HG03066 (cell line): ENCODE data around the gene TMEM97.

ENCODE experiments used
- ATAC-seq: cut with Tn5 transposase; IDR thresholded peaks from one replicate; pipeline ENCODE4 v1.9.1; 2021; ENCODE audit warnings: low read depth; ENCODE audit not compliant: unreplicated experiment

Gene TMEM97

GRCh38 chr17:28363776-28364650, 45.0 kb downstream of the TMEM97 start:
- ATAC-seq = no peak

DNA sequence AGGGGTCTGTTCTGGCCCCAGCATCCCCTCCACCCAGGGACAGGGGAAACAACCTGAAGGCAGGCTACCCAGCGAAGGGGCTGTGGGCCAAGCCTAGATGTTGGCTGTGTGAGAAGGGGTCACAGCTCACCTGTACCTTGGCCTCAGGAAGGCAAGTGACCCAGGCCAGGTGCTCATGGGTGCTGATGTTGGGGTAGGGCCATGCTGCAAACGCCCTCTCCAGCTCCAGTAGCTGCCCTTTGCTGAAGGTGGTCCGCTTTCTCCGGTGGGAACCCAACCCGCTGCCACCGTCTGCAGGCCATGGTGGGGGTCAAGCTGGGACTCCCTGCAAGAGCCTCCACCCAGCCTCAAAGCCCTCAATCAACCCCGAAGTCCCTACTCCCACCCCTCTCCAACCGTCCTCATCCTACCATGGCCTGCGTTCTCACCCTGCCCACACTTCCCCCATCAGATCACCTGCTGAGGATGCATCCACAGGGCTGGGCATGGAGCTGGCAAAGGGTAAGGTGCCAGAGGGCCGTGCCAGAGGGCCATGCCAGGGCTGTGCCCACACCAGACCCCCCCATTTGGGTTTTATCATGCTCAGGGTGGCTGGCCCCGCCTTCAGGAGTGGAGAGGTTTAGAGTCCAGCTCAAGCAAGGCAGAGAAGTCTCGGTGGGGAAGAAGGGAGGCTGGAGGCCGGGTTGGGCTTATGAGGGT, 45.8 kb downstream of the TMEM97 start, which contains the start of gene SEBOX:
Gene SEBOX (minus strand): TSS at position 535 of the 699 bp plus-strand sequence. CDS start 48 bp downstream, at position 487.
- no peak for ATAC-seq

- no peak for ATAC-seq
Measured at GRCh38 chr17:28365487-28365886, 46.5 kb downstream of the TMEM97 start.

- ATAC-seq = no peak
Measured at GRCh38 chr17:28366605-28367004, 47.6 kb downstream of the TMEM97 start.

DNA sequence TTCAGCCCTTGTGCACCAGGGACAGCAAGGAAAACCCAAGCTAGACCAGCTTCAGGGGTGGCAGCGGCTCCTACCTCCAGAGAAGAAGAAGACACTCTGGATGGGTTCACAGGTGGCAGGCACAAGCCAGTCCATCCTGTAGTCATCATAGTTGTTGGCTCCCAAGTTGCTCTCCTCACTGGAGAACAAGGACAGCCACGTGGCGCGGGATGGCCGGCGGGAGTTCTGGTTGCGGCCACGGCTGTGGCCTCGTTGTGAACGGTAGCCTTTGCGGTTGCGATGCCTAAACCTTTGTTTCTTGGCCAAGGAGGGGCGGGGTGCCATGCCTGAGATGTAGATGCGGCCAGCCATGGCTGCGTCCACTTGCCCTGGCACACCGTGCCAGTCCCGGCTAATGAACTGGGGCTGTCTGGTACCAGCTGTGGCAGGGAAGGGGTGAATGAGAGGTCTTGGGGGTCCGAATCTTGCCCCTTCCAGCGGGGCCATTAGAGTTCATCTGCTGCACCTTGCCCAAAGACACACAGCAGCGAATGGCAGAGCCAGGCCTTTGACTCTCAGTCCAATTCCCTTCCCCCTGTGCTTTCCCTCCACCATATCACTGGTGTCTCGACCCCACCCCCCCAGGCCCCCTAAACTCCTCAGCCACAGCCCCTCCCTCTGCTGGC, 48.8 kb downstream of the TMEM97 start:
- ATAC-seq = no peak

DNA sequence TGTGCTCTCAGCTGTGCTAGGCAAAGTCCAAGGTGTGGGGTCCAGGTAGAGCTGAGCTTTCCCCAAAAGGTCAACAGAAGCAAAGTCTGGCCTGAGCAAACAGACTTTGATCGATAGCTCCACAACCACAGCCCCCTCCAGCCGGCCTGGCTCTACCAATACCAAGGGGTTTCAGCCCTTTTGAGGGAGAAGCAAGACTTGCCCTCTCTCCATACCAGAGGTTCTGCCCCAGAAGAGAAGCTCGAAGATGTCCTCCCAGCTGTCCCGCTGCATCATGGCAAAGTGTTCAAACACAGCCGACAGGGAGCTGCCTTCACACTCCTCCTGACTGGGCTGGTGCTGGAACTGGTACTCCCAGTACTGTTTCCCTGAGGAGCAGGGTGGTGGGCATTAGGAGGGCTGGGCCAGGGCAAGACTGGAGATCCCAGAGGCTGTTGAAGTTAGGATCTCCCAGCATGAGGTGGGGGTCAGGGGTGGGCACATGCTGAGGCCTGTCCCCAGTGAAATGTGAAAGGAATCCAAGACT, 49.4 kb downstream of the TMEM97 start:
- ATAC-seq = no peak

- no peak for ATAC-seq
Measured at GRCh38 chr17:28368915-28369683, 50.1 kb downstream of the TMEM97 start.

- ATAC-seq = no peak
Measured at GRCh38 chr17:28369684-28370034, 50.7 kb downstream of the TMEM97 start.

- no peak for ATAC-seq
Measured at GRCh38 chr17:28370035-28370743, 51.2 kb downstream of the TMEM97 start, which contains the start of gene VTN. Gene VTN, minus strand, starts transcription at chr17:28370307. Its CDS starts 104 bp downstream, at chr17:28370203.

DNA sequence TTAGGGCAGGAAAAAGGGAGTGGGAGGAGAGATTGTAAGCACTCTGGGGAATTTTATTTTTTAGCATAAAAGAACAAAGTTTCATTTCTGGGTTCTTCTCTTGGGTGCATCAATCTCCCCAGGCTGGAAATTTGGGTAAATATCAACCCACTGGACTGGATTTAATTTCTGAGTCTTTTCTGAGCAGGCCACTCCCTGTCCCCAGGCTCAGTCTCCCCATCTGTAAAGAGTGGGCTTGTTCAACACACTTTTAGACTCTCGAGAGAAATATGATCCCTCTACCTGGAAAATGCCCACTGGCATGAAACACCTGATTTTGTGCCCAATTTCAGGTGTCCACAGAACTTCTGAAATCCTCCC, 51.7 kb downstream of the TMEM97 start:
- no peak for ATAC-seq

DNA sequence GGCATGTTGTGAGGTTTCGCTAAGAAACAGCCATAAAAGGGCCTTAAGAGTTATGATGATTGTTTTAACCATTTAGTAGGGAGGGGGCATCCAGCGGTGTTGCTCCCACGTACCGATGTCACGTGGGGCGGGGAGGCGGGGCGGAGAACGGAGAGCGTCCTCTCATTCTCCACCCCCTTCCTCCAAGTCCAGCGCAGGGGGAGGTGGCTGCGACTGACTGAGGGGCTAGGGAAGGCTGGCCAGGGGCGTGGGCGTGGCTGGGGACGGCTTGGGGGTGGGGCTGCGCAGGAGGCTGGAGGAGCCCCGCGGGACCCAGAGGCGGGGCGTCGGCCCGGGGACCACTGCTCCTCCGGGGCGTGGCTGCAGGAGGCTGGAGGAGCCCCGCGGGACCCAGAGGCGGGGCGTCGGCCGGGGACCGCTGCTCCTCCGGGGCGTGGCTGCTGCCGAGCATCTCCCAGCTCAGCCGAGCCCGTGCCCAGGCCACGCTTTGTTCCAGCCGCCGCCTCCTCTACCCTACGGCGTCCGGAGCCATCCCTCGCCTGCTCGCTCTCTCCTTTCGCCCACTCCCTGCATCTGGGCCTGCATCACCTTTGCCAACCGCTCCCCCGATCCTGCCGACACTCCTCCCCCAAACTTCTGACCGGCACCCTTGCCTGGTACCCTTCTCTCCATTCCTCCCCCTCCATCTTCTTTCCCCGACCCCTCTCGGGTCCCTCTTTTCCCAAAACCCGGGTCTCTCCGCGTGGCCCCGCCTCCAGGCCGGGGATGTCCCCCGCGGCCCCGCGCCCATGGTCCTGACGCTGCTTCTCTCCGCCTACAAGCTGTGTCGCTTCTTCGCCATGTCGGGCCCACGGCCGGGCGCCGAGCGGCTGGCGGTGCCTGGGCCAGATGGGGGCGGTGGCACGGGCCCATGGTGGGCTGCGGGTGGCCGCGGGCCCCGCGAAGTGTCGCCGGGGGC, 52.5 kb downstream of the TMEM97 start, which contains the start of gene SARM1:
Gene SARM1 (plus strand): TSS at position 450 of the 958 bp plus-strand sequence. CDS start 339 bp downstream, at position 789.
- ATAC-seq = peak; percentile 75

DNA sequence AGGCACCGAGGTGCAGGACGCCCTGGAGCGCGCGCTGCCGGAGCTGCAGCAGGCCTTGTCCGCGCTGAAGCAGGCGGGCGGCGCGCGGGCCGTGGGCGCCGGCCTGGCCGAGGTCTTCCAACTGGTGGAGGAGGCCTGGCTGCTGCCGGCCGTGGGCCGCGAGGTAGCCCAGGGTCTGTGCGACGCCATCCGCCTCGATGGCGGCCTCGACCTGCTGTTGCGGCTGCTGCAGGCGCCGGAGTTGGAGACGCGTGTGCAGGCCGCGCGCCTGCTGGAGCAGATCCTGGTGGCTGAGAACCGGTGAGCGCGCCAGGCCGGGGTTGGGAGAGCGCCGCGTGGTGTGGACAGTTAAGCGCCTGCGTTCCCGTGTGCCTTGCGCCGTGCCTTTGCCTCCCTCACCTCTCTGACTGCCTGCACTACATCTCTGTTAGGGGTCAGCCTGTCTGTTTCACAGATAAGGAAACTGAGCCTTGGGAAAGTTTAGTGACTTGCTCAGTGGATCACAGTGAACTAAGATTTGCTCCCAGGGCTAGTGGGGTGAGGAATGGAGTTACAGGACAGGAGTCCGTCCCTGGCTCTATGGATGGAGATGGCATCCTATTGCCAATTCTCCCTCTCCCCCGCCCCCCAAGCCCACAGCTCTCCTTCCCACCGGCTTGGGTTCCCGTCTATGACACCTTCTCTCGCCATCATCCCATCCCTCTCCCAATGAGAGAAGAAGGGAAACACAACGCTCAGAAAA, 53.4 kb downstream of the TMEM97 start:
- no peak for ATAC-seq

GRCh38 chr17:28372945-28373274, 53.9 kb downstream of the TMEM97 start:
- ATAC-seq = no peak
